NB4 (cell line): ENCODE results near the gene OPA3.
A peak's percentile ranks its signal among the peaks of the same experiment; 100 is the strongest.

Source experiments
- DNase-seq: peaks from one replicate; pipeline ENCODE4 v3.0.0; 2010; ENCODE audit warnings: low read depth
- H3K4me3 ChIP-seq: one replicate; pipeline ENCODE4 v1.5.1; 2011; ENCODE audit warnings: mild to moderate bottlenecking, low read depth, low read length, moderate library complexity
- CTCF ChIP-seq: IDR thresholded peaks from one replicate; pipeline ENCODE4 v1.5.1; 2012; ENCODE audit warnings: low read depth, low read length
- MAX ChIP-seq: IDR thresholded peaks from 2 replicates; pipeline ENCODE4 v1.6.1; 2011; ENCODE audit warnings: low read depth, low read length
- MYC ChIP-seq: IDR thresholded peaks from 2 replicates; pipeline ENCODE4 v1.6.1; 2011; ENCODE audit warnings: low read depth, low read length
- POLR2A ChIP-seq: IDR thresholded peaks from 2 replicates; pipeline ENCODE4 v1.6.1; 2011; ENCODE audit warnings: mild to moderate bottlenecking; ENCODE audit not compliant: insufficient read length; ENCODE audit errors: extremely low read depth

OPA3 gene

GRCh38 chr19:45526143-45526542 is 58.5 kb downstream of the OPA3 start:
- peak; percentile 21 for DNase-seq
- H3K4me3 ChIP-seq, result no peak overlapping the region
- no peak for TF ChIP-seq CTCF
- TF ChIP-seq MYC, result no peak
- TF ChIP-seq MAX, result no peak
- TF ChIP-seq POLR2A, result no peak

- no peak overlapping the region for H3K4me3 ChIP-seq
- no peak for TF ChIP-seq MAX
- TF ChIP-seq CTCF, result no peak
- no peak for TF ChIP-seq MYC
- no peak for TF ChIP-seq POLR2A
- DNase-seq, result no peak
Measured at GRCh38 chr19:45524575-45525129, 60.0 kb downstream of the OPA3 start.

- TF ChIP-seq MAX, result peak; percentile 60
- peak; percentile 62 for TF ChIP-seq CTCF
- TF ChIP-seq MYC, result peak; percentile 65
- no peak for TF ChIP-seq POLR2A
- H3K4me3 ChIP-seq, result no peak overlapping the region
- DNase-seq, result peak; percentile 83
Measured at GRCh38 chr19:45523642-45524256, 60.9 kb downstream of the OPA3 start.

- DNase-seq, result no peak
- TF ChIP-seq POLR2A (no peak), CTCF (no peak), MAX (no peak), MYC (no peak)
- no peak overlapping the region for H3K4me3 ChIP-seq
Measured at GRCh38 chr19:45522010-45522941, 62.3 kb downstream of the OPA3 start.

- H3K4me3 ChIP-seq, result no peak overlapping the region
- DNase-seq, result no peak
- TF ChIP-seq MAX (no peak), MYC (no peak), CTCF (no peak), POLR2A (no peak)
Measured at GRCh38 chr19:45518469-45518826, 66.2 kb downstream of the OPA3 start.
